ENCODE results near the gene SCFD2. TPM values are rescaled to one million over a fixed set of nuclear protein-coding genes. Genes with fewer than 3 reads are reported as not detected.

Gene SCFD2
- total RNA-seq, 4 donors from 2014 or later = 24.7 to 49.2 (median 33.9) TPM

DNA sequence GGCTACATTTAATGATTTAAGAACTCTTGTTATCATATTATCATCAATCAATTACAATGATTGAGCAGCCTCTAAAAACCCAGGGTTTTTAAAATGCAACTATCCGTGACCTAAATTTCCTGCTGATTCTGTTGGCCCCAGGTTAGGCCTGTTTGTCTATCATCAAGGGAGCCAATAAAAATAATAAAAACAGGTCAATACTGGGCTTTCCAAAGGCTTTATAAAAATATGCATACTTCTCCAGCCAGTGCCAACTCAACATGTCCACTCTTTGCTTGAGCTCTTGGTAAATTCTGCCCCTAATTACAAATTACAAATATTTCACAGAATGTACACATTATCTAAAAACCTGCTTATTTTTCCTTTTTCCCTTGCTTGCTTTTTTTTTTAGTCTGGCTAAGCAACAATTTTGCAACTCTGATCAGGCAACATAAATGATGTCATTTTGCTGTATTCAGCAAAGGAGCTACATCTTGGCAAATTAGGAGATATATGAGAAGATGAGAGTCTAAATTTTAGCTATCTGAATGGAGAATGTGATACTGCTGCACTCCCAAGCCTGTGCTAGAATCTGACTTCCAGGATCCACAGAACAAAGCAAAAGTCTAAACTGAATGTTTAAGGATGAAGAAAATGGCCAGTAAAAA, 204.0 kb downstream of the SCFD2 start:
- H3K4me3 ChIP-seq = no peak overlapping the region
- H3K27ac ChIP-seq = no peak overlapping the region
- H3K4me1 ChIP-seq = peaks cover 0 to 10% (median 3%) of the 10 kb centered on the region in 4 donors
- H3K27me3 ChIP-seq = no peaks in the 10 kb centered on the region
- H3K36me3 ChIP-seq = no peaks in the 10 kb centered on the region
- no peak for DNase-seq (ENCODE audit: low spot score in 2 of 2)
- TF ChIP-seq EP300 (IDR thresholded peaks at IDR 0.05) = no peak
- TF ChIP-seq, protein P1, sequence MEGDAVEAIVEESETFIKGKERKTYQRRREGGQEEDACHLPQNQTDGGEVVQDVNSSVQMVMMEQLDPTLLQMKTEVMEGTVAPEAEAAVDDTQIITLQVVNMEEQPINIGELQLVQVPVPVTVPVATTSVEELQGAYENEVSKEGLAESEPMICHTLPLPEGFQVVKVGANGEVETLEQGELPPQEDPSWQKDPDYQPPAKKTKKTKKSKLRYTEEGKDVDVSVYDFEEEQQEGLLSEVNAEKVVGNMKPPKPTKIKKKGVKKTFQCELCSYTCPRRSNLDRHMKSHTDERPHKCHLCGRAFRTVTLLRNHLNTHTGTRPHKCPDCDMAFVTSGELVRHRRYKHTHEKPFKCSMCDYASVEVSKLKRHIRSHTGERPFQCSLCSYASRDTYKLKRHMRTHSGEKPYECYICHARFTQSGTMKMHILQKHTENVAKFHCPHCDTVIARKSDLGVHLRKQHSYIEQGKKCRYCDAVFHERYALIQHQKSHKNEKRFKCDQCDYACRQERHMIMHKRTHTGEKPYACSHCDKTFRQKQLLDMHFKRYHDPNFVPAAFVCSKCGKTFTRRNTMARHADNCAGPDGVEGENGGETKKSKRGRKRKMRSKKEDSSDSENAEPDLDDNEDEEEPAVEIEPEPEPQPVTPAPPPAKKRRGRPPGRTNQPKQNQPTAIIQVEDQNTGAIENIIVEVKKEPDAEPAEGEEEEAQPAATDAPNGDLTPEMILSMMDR (IDR thresholded peaks at IDR 0.05) = no peak
- no peak for TF ChIP-seq POLR2A (IDR thresholded peaks at IDR 0.05)
- no peaks in the 10 kb centered on the region for H3K9me3 ChIP-seq
- 63% methylated on average over 1 of the region's 1 CpG for WGBS, 2 donors

- 48 to 58% methylated on average over 5 of the region's 5 CpGs for WGBS, 2 donors
- Histone ChIP-seq H3K36me3 (no peaks in the 10 kb centered on the region), H3K9me3 (no peaks in the 10 kb centered on the region), H3K4me3 (no peak overlapping the region), H3K27me3 (no peaks in the 10 kb centered on the region), H3K27ac (no peak overlapping the region), H3K4me1 (peaks cover 0 to 10% (median 3%) of the 10 kb centered on the region in 4 donors)
- TF ChIP-seq, protein P1 (IDR thresholded peaks at IDR 0.05) = no peak
- TF ChIP-seq EP300 (IDR thresholded peaks at IDR 0.05) = no peak
- no peak for TF ChIP-seq POLR2A (IDR thresholded peaks at IDR 0.05)
- DNase-seq (ENCODE audit: low spot score in 2 of 2) = no peak
These were observed 204.6 kb downstream of the SCFD2 start for GRCh38 chr4:53161051-53161786.

GRCh38 chr4:53156896-53157295, 209.0 kb downstream of the SCFD2 start:
- Histone ChIP-seq H3K4me1 (peaks cover 0 to 8% (median 3%) of the 10 kb centered on the region in 4 donors), H3K36me3 (no peaks in the 10 kb centered on the region), H3K27ac (no peak overlapping the region), H3K27me3 (no peaks in the 10 kb centered on the region), H3K9me3 (no peaks in the 10 kb centered on the region), H3K4me3 (no peak overlapping the region)
- 87 to 89% methylated on average over 3 of the region's 3 CpGs for WGBS, 2 donors
- DNase-seq (ENCODE audit: low spot score in 2 of 2) = no peak
- TF ChIP-seq, protein P1 (IDR thresholded peaks at IDR 0.05) = no peak
- TF ChIP-seq POLR2A (IDR thresholded peaks at IDR 0.05) = no peak
- no peak for TF ChIP-seq EP300 (IDR thresholded peaks at IDR 0.05)

- H3K4me1 ChIP-seq = peaks cover 0 to 17% (median 0%) of the 10 kb centered on the region in 4 donors
- DNase-seq (ENCODE audit: low spot score in 2 of 2) = no peak
- no peaks in the 10 kb centered on the region for H3K27me3 ChIP-seq
- no peaks in the 10 kb centered on the region for H3K9me3 ChIP-seq
- H3K4me3 ChIP-seq = no peak overlapping the region
- 87 to 95% methylated on average over 2 of the region's 2 CpGs for WGBS, 2 donors
- H3K27ac ChIP-seq = no peak overlapping the region
- no peaks in the 10 kb centered on the region for H3K36me3 ChIP-seq
- TF ChIP-seq, protein P1 (IDR thresholded peaks at IDR 0.05) = no peak
- TF ChIP-seq POLR2A (IDR thresholded peaks at IDR 0.05) (no peak), EP300 (IDR thresholded peaks at IDR 0.05) (no peak)
These were observed 213.4 kb downstream of the SCFD2 start for GRCh38 chr4:53152467-53152866.

DNA sequence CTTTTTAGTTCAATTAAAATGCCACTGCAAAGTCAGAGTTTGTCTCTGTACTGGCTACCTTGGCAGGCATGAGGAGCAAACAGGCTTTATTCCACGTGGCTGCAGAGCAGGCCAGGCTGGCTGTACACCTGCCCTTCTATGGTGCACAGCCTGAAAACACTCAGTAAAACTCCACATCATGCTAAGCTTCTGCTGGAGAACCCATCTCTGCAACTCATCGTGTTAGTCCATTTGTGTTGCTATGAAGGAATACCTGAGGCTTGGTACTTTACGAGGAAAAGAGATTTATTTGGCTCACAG, 214.4 kb downstream of the SCFD2 start:
- H3K27me3 ChIP-seq = no peaks in the 10 kb centered on the region
- TF ChIP-seq, protein P1 (IDR thresholded peaks at IDR 0.05) = no peak
- TF ChIP-seq POLR2A (IDR thresholded peaks at IDR 0.05) (no peak), EP300 (IDR thresholded peaks at IDR 0.05) (no peak)
- H3K36me3 ChIP-seq = no peaks in the 10 kb centered on the region
- H3K4me1 ChIP-seq = peaks cover 0 to 18% (median 0%) of the 10 kb centered on the region in 4 donors
- no peak overlapping the region for H3K27ac ChIP-seq
- no peak for DNase-seq (ENCODE audit: low spot score in 2 of 2)
- no peaks in the 10 kb centered on the region for H3K9me3 ChIP-seq
- no peak overlapping the region for H3K4me3 ChIP-seq
- WGBS, 2 donors = 70 to 83% methylated on average over 3 of the region's 3 CpGs
